ENCODE results near the gene NLRC5.
"Not testable (repeated sequence)": the region's sequence is repeated elsewhere in the genome, so short reads cannot be mapped to it uniquely, and the experiment has no call there.

- not testable (repeated sequence) for TF ChIP-seq HDGF (IDR thresholded peaks at IDR 0.05; ENCODE audit: borderline replicate concordance); TARDBP (IDR thresholded peaks at IDR 0.05); LEF1 (IDR thresholded peaks at IDR 0.05; ENCODE audit: borderline replicate concordance); SUZ12 (IDR thresholded peaks at IDR 0.05); SP1 (IDR thresholded peaks at IDR 0.05); L3MBTL2 (conservative IDR thresholded peaks at IDR 0.05); FOXK2 (IDR thresholded peaks at IDR 0.05); BHLHE40 (IDR thresholded peaks at IDR 0.05; ENCODE audit: borderline replicate concordance); ELF4 (IDR thresholded peaks at IDR 0.05); FOXM1 (IDR thresholded peaks at IDR 0.05; ENCODE audit: borderline replicate concordance); CTBP1 (IDR thresholded peaks at IDR 0.05; ENCODE audit: borderline replicate concordance)
Measured at GRCh38 chr16:56986908-56987307, 2.4 kb upstream of the NLRC5 start.
